Frontal cortex (tissue), 4 donors: ENCODE data around the gene SELENOW. TPM values are rescaled to one million over a fixed set of nuclear protein-coding genes. Genes with fewer than 3 reads are reported as not detected.
"Not testable (repeated sequence)": the region's sequence is repeated elsewhere in the genome, so short reads cannot be mapped to it uniquely, and the experiment has no call there.

ENCODE experiments used
- DNase-seq, 2 donors: peaks; one replicate each; pipeline ENCODE4 v3.0.0; 2012; ENCODE audit warnings: low spot score in 2 of 2
- FAIRE-seq: peaks from 2 replicates; lab custom pipeline; 2012; peaks lifted over from hg19 to GRCh38; lab: Jason Lieb, UNC
- total RNA-seq: library from RNA; depleted of rRNA; stranded (reverse); fragments of >200 nt; gene quantifications from one replicate; pipeline ENCODE4 v1.2.3, GENCODE V29; 2014
- donor health status: control.
- donor health status: control.
- donor health status: control.

Gene SELENOW
- total RNA-seq, 1 donor from 2014 or later: 296 TPM

DNA sequence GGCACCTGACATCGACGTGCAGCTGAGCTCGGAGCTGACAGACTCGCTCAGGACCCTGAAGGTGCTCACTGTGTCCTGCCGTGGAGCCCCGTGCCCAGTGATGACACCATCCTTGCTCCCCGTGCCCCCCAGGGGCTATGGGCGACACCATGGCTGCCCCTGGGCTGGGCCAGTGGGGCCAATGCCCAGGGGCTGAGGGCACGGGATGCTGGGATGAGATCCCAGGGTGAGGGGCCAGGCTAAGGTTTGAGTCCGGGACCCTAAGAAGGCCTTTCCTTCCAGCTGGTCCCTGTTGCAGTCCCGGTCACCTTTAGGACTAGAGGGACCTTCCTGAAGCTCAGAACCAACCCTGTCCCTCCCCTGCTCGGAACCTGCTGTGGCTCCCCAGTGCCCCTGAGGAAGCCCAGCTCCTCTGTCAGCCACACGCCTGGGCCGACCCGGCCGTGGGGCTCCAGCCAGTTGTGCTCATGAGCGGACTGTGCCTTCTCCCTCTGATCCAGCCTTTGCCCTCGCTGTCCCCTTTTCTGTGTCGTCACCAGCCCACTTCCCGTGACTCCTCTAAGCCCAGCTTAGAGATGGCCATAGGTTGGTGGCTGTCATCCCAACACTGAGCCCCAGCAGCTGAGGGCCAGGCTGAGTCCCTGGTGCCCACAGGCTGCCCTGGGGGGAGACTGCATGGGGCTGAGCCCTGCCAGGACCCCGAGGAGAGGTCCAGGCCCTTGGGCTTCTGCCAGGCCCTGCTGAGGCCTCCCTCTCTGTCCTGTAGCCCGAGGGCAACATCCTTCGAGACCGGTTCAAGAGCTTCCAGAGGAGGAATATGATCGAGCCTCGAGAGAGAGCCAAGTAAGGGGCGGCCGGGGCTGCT lies 22.5 kb upstream of the SELENOW start:
- FAIRE-seq (no peak), DNase-seq (no peak)

DNA sequence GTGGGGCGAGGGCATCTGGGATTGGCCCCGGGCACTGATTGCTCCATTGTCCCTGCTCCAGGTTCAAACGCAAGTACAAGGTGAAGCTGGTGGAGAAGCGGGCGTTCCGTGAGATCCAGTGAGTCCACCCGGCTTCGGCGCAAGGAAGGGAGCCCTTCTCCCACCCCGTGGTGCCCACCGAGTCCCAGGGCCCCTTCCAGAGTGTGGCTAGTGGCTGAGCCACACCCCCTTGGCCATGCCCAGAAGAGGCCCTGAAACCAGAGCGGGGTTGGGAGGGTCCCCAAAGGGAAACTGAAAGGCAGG lies 21.9 kb upstream of the SELENOW start:
- FAIRE-seq: no peak

GRCh38 chr19:47756953-47757608 lies 21.4 kb upstream of the SELENOW start:
- no peak for DNase-seq
- FAIRE-seq: no peak

More for the DNA sequence above, 21.9 kb upstream of the SELENOW start:
- DNase-seq: no peak

GRCh38 chr19:47757617-47758442 lies 20.7 kb upstream of the SELENOW start:
- FAIRE-seq (no peak), DNase-seq (no peak)

- FAIRE-seq (no peak), DNase-seq (no peak)
Measured at GRCh38 chr19:47758443-47758804, 20.1 kb upstream of the SELENOW start.

- no peak for DNase-seq
- no peak for FAIRE-seq
Measured at GRCh38 chr19:47760632-47760999, 17.9 kb upstream of the SELENOW start.

DNA sequence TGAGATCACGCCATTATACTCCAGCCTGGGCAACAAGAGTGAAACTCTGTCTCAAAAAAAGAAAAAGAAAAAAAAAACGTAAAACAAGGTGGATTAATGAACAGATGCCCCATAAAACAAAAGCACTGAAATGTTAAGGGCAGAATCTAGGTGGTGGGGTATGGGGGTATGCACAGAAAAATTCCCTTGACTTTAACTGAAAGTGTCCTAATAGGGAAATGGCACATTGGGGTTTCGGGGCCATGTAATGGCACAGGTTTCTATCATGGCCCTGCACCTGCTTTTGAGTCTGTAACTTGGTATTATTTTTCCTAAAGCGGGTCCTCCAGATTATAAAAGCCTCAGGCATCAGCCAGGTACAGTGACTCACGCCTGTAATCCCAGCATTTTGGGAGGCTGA lies 16.9 kb upstream of the SELENOW start:
- FAIRE-seq: no peak
- no peak for DNase-seq

DNA sequence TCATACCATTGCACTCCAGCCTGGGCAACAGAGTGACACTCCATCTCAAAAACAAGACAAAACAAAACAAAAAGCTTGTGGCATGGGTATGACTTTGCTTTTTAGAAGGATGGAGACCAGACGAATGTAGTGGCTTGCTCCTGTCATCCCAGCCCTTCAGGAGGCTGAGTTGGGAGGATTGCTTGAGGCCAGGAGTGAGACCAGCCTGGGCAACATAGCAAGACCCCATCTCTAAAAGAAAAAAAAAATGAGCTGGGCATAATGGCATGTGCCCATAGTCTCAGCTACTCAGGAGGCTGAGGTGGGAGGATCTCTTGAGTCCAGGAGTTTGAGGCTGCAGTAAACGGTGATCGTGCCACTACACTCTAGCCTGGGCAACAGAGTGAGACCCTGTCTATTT lies 16.4 kb upstream of the SELENOW start:
- FAIRE-seq: no peak
- DNase-seq: no peak

GRCh38 chr19:47762615-47763308 lies 15.7 kb upstream of the SELENOW start:
- no peak for FAIRE-seq
- DNase-seq: no peak

DNA sequence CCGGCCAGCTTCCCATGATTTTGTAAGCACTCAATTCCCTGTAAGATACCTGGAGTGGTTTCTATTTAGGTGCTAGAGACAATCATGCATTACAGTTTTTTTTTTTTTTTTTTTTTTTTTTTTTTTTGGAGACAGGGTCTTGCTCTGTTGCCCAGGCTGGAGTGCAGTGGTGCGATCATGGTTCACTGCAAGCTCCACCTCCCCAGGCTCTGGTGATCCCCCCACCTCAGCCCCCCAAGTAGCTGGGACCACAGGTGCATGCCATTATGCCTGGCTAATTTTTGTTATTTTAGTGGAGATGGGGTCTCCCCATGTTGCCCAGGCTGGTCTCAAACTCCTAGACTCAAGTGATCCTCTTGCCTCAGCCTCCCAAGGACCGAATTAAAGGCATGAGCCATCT lies 13.8 kb upstream of the SELENOW start:
- not testable (repeated sequence) for DNase-seq, FAIRE-seq

GRCh38 chr19:47765523-47766358 lies 12.8 kb upstream of the SELENOW start:
- FAIRE-seq: no peak
- DNase-seq: no peak

GRCh38 chr19:47766359-47766620 lies 12.2 kb upstream of the SELENOW start:
- DNase-seq: no peak
- no peak for FAIRE-seq

- no peak for FAIRE-seq
- DNase-seq: no peak
Measured at GRCh38 chr19:47766670-47767069, 11.8 kb upstream of the SELENOW start.

- no peak for DNase-seq
- no peak for FAIRE-seq
Measured at GRCh38 chr19:47767349-47767748, 11.2 kb upstream of the SELENOW start.

GRCh38 chr19:47768604-47769003 lies 9.9 kb upstream of the SELENOW start:
- DNase-seq: no peak
- no peak for FAIRE-seq

DNA sequence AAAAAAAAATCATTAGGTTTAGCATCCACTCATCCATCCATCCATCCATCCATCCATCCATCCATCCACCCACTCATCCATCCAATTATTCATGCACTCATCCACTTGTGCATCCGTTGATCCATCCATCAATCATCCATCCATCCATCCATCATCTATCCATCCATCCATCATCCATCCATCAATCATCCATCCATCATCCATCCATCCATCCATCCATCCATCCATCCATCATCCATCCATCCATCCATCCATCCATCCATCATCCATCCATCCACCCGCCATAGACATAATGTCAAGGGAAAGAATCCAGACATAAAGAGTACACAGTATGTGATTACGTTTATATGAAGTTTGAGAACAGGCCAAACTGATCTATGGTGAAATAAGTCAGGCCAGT lies 9.0 kb upstream of the SELENOW start:
- no peak for FAIRE-seq
- DNase-seq: no peak

DNA sequence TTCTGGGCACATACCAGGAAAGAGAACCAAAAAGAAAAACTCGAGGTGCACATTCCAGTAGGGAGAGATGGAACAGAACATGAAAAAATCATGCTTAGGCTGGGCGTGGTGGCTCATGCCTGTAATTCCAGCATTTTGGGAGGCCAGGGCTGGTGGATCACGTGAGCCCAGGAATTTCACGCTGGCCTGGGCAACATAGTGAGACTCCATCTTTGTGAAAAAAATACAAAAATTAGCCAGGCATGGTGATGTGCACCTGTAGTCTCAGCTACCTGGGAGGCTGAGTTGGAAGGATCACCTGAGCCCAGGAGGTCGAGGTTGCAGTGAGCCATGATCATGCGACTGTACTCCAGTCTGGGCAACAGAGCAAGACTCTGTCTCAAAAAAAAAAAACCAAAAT lies 7.2 kb upstream of the SELENOW start:
- not testable (repeated sequence) for DNase-seq, FAIRE-seq

DNA sequence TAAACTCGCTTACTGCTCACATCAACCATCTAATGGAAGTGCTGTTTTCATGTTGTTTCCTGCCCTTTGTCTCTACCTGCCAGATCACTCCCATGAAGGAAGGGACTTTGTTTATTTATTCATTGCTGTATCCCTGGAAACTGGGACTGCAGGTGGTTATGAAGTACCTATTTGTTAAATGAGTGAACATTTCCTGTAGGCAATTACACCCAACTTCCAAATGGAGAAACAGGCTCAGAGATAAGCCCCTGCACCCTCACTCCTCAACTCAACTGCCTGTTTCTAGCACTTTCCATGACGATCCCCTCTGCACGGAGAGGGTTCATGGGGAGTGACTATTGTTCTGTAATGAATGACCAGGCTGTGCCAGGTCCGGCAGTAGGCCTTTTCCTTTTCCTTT lies 1.9 kb upstream of the SELENOW start:
- no peak for DNase-seq
- no peak for FAIRE-seq

DNA sequence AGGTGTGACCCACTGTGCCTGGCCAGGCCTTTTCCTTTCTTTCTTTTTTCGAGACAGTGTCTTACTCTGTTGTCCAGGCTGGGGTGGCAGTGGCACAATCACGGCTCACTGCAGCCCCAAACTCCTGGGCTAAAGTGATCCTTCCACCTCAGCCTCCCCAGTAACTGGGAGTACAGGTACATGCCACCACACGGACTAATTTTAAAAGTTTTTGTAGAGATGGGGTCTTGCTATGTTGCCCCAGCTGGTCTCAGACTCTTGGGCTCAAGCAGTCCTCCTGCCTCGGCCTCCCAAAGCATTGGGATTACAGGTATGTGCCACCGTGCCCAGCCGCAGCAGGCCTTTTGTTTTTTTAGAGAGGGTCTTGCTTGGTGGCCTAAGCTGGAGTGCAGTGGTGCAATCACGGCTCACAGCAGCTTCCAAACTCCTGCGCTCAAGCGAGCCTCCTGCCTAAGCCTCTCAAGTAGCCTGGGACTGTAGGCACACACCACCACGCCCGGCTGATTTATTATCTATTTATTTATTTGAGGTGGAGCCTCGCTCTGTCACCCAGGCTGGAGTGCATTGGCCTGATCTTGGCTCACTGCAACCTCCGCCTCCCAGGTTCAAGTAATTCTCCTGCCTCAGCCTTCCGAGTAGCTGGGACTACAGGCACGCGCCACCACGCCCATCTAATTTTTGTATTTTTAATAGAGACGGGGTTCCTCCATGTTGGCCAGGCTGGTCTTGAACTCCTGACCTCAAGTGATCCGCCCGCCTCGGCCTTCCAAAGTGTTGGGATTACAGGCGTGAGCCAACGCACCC lies 1.1 kb upstream of the SELENOW start:
- not testable (repeated sequence) for FAIRE-seq, DNase-seq
